Astrocyte of the cerebellum (primary cell): ENCODE results near the gene COX5B.

Experiments
- DNase-seq: peaks from one replicate; pipeline ENCODE4 v3.0.0-alpha.2; 2011; ENCODE audit warnings: low read depth
- H3K4me3 ChIP-seq: 2 replicates; pipeline ENCODE4 v1.5.1; 2011; ENCODE audit warnings: mild to moderate bottlenecking, low read depth, low read length, moderate library complexity
- in situ Hi-C: cut with HindIII; loops from 2 replicates; pipeline ENCODE4 v1.10.0; 2017; ENCODE audit warnings: low sequenced_read_pairs
- TF ChIP-seq, protein P1 (sequence below): IDR thresholded peaks from 2 replicates; pipeline ENCODE4 v1.5.1; 2012; ENCODE audit warnings: low read length, low read depth, moderate library complexity, mild to moderate bottlenecking; ENCODE audit errors: missing control alignments

Gene COX5B

DNA sequence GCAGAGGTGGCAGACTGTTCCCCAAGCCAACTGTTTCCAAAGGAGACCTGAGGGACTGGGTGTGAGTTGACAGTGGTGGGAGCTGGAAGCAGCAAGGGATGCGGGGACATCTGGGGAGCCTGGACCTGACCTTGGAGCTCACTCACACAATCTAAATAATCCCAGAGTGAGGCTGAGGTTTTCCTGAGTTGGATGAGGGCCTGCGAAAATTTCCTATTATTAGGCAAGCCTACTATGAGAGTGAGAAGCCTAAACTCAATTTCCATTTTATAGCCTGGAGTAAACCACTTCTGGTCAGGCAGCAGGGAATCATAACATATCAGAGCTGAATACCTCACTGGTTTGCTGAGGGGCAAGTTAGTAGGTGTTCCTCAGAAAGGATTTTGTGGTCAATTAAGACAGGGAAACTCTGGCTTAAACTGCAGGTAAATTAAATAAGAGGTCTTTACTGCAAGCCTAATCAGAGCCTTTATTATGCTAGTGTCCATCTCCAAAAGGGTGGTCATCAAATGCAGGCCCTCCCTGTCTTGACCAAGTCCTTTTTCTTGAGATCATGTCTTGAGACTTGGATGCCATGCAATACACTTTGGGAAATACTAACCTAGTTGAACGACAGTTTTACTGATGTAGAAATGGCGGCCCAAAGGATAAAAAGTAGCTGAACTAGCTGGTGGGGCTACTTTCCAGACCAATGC, 1.7 kb upstream of the COX5B start:
- in situ Hi-C loops: no loop called here
- no peak for DNase-seq
- TF ChIP-seq, protein P1, sequence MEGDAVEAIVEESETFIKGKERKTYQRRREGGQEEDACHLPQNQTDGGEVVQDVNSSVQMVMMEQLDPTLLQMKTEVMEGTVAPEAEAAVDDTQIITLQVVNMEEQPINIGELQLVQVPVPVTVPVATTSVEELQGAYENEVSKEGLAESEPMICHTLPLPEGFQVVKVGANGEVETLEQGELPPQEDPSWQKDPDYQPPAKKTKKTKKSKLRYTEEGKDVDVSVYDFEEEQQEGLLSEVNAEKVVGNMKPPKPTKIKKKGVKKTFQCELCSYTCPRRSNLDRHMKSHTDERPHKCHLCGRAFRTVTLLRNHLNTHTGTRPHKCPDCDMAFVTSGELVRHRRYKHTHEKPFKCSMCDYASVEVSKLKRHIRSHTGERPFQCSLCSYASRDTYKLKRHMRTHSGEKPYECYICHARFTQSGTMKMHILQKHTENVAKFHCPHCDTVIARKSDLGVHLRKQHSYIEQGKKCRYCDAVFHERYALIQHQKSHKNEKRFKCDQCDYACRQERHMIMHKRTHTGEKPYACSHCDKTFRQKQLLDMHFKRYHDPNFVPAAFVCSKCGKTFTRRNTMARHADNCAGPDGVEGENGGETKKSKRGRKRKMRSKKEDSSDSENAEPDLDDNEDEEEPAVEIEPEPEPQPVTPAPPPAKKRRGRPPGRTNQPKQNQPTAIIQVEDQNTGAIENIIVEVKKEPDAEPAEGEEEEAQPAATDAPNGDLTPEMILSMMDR: no peak
- no peak overlapping the region for H3K4me3 ChIP-seq

DNA sequence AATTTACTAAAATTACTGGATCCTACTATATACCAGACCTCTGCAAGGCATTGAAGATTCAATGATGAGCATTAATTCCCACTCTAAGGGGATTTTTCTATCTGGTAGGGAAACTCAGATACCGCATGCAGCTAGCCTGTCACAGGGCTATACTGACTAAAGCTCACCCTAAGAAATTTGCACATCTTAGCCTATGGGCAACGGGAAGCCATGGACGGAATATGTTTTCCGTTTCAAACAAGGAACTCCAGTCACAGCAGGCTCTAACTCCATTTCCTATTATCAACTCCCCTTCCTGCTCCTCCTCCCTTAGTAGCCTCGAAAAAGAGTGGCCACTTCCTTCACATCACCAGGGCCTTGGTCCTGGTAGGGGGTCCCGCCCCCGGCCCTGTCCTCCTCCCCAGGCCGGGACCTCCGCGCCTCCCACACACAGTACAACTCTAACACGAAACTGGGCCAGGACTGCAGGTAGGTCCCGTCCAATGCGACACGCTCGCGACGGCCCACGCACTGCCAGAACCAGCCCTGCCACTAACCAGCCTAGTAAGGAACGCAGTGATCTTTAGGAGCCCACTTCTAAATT, 659 bp upstream of the COX5B start:
- peak overlapping the region; percentile 81 for H3K4me3 ChIP-seq
- no peak for DNase-seq
- in situ Hi-C loops: no loop called here
- TF ChIP-seq, protein P1: no peak

DNA sequence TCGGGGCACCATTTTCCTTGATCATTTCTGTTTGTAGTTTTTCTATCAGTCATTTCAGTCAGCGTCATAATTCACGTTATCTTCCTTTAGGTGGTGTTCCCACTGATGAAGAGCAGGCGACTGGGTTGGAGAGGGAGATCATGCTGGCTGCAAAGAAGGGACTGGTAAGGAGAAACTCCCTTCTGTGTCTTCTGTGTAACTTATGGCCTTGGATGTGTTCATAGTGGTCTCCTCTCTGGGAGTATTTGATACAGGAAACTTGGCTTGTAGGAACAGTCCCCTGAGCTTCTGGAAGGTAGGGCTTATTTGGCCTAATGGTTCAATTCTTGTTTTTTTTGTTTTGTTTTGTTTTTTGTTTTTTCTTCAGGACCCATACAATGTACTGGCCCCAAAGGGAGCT, 1.1 kb downstream of the COX5B start:
- peak overlapping the region; percentile 81 for H3K4me3 ChIP-seq
- in situ Hi-C loops: no loop called here
- no peak for DNase-seq
- TF ChIP-seq, protein P1: no peak

DNA sequence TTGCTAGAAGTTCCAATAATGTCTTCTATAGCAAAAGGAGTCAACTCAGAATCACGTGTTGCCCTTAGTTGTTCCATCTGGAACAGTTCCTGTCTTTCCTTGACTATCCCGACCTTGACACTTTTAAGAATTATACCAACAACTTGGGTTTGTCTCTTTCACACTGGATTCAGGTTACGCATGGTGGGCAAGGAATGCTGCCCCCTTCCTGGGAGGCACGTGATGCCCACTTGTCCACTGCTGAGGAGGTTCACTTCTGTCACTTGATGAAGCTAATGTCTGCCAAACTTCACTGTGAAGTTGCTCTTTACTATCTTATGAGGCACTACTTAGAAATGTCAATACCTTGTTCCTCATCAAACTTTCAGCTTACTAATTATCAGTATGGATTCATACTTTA, 5.3 kb downstream of the COX5B start:
- no peak overlapping the region for H3K4me3 ChIP-seq
- in situ Hi-C loops: no loop called here
- TF ChIP-seq, protein P1: no peak
- no peak for DNase-seq

DNA sequence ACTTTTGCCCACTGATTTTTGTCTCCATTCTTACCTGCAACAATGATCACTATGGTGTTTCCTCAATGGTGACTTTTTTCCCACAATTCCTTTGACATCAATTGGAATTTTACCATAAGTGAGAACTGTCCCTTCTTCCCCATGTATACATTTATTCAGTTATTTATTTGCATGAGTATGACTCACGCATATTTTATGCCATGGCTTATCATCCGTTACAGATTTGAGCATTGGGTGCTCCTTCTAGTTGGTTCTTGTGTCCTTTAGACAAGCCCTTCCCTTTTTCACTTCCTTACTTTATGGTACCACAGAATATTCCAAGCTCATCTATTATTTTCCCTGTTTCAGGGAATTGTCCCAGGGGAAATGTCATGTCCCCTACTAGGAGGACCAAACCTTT, 7.6 kb downstream of the COX5B start:
- in situ Hi-C loops: no loop called here
- no peak overlapping the region for H3K4me3 ChIP-seq
- TF ChIP-seq, protein P1: no peak
- no peak for DNase-seq

DNA sequence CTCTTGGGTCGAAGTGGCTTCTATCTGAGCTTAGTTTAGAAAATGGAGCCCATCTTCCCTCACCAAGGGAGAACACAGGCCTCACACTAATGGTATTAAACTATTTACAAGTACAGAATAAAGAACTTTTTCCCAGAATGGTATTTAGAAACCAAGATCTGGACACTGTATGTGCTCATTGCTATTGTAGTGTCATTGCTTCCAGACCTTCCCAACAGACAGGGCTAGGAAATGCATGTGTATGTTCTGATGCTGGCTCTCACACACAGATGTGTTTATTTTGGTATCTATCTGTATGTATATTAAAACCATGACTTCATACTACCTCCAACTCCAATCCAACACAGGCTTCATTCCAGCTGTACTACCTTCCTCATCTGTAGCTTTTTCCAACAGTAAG, 8.0 kb downstream of the COX5B start:
- H3K4me3 ChIP-seq: no peak overlapping the region
- no peak for DNase-seq
- in situ Hi-C loops: no loop called here
- TF ChIP-seq, protein P1: no peak
